Fibroblast of mammary gland (primary cell): ENCODE results near the gene ALOXE3.

Experiments used
- DNase-seq: peaks from one replicate; pipeline ENCODE4 v3.0.0-alpha.2; 2010; ENCODE audit warnings: low read depth
- H3K4me3 ChIP-seq: 2 replicates; pipeline ENCODE4 v1.5.1; 2011; ENCODE audit warnings: low read depth, mild to moderate bottlenecking, low read length, moderate library complexity; ENCODE audit not compliant: control insufficient read depth
- TF ChIP-seq, protein P1 (sequence below): conservative IDR thresholded peaks from 2 replicates; pipeline ENCODE4 v1.5.1; 2011; ENCODE audit warnings: low read depth, low read length, inconsistent platforms; ENCODE audit not compliant: control insufficient read depth, insufficient read depth

Gene ALOXE3

GRCh38 chr17:8158267-8159031, 40.1 kb upstream of the ALOXE3 start:
- H3K4me3 ChIP-seq, result no peak overlapping the region
- TF ChIP-seq, protein P1, sequence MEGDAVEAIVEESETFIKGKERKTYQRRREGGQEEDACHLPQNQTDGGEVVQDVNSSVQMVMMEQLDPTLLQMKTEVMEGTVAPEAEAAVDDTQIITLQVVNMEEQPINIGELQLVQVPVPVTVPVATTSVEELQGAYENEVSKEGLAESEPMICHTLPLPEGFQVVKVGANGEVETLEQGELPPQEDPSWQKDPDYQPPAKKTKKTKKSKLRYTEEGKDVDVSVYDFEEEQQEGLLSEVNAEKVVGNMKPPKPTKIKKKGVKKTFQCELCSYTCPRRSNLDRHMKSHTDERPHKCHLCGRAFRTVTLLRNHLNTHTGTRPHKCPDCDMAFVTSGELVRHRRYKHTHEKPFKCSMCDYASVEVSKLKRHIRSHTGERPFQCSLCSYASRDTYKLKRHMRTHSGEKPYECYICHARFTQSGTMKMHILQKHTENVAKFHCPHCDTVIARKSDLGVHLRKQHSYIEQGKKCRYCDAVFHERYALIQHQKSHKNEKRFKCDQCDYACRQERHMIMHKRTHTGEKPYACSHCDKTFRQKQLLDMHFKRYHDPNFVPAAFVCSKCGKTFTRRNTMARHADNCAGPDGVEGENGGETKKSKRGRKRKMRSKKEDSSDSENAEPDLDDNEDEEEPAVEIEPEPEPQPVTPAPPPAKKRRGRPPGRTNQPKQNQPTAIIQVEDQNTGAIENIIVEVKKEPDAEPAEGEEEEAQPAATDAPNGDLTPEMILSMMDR, result peak; percentile 89
- DNase-seq, result peak; percentile 92

DNA sequence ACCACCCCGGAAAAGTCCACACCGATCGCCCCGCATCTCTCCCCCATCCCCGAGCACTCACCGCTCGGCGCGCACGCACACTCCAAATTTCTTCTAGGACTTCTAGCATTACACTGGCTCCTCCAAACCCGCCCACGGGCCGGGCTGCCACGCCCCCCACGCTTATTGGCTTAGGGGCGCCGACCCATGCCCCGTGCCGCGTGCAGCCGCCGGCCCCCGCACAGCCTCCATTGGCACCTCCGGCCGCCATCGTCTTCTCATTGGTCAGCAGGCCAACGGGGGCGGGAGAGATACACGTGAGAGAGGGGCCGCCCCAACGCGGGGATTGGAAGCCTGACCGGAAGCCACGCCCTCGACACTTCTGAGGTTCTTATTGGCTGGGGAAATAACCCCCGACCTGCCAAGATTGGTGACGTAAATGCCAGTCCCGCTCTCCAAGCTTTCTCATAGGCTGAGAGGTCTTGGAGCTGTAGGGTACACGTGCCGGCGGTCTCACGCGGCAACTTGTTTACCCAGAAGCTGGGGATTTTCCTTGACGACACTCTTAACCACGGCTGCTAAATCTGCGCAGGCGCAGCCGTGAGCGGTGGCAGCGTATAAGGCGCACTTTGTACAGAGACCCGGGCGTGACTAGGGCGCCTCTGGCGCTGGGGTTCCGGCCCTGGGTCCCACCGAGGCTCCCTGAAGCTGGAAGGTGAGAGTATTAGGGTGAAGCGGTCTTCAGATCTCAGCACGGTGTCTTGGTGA, 38.1 kb upstream of the ALOXE3 start:
- peak; percentile 100 for DNase-seq
- TF ChIP-seq, protein P1, result no peak
- H3K4me3 ChIP-seq, result peak overlapping the region; percentile 62

DNA sequence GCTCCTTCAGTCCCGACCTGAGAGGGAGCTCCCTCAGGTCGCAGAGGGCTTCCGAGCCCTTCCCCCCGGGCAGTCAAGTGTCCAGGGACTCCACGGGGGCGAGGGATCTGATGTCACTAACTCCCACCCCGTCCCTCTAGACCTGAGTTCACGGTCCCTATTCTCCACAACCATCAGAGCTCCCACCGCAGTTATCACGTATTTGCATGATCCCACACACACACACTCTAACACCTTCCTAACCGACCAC, 37.6 kb upstream of the ALOXE3 start:
- TF ChIP-seq, protein P1, result no peak
- peak overlapping the region; percentile 62 for H3K4me3 ChIP-seq
- no peak for DNase-seq

GRCh38 chr17:8155231-8155995, 37.1 kb upstream of the ALOXE3 start:
- TF ChIP-seq, protein P1, result no peak
- peak; percentile 42 for DNase-seq
- peak overlapping the region; percentile 62 for H3K4me3 ChIP-seq

DNA sequence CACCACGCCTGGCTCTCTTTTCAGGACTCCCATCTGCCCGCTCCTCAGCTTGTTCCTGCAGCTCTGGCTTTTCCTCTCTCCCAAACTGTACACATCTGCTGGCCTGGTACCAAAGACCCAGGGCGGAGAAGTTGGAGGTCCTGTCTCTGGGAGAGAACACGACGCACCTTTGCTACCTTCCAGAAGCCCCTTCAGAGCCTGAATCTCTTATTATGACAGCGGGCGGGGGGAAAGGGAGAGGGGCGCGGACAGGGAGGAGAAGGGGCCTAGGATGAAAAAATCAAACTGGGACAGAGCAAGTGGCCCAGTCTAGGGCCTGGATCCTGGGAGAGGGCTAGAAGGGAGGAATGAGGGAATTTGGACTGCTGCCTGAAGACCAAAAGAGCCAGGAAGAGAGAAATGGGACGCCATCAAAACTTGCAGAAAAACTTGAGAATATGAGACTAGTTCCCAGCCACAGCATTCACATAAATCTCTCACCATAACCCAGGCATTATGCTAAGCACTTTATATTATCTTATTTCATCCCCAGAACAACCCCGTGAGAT, 36.4 kb upstream of the ALOXE3 start:
- DNase-seq, result peak; percentile 54
- peak overlapping the region; percentile 62 for H3K4me3 ChIP-seq
- TF ChIP-seq, protein P1, result no peak

GRCh38 chr17:8153957-8154607, 35.8 kb upstream of the ALOXE3 start:
- TF ChIP-seq, protein P1, result no peak
- peak overlapping the region; percentile 62 for H3K4me3 ChIP-seq
- DNase-seq, result peak; percentile 99
